Natural killer cell treated with Interleukin-12 subunit alpha and Interleukin-12 subunit beta and Interleukin-15 and Interleukin-18, amount 100 ng/mL, for 72 hours (primary cell): ENCODE measurements around the gene PCK1. TPM values are rescaled to one million over a fixed set of nuclear protein-coding genes. Genes with fewer than 3 reads are reported as not detected.

ENCODE experiments used
- ATAC-seq, 2 donors: fragments of 150-1000 bp; cut with Tn5 transposase in 1 of 2; sonication (Bioruptor Pico), chemical (Tn5 transposase) in 1 of 2; 2 replicates each; pipeline ENCODE4 v1.10.0; 2021
- DNase-seq: peaks from one replicate; pipeline ENCODE4 v3.0.0; 2022; ENCODE audit warnings: low spot score
- H3K27ac Mint-ChIP-seq, 2 donors: 1 replicate in 1 of 2; 2 replicates in 1 of 2; pipeline ENCODE4 v1.8.0; 2022; ENCODE audit warnings: mixed read lengths in 2 of 2, mild to moderate bottlenecking in 1 of 2, moderate library complexity in 1 of 2
- H3K27me3 Mint-ChIP-seq, 2 donors: 1 replicate in 1 of 2; 2 replicates in 1 of 2; pipeline ENCODE4 v1.8.0; 2022; ENCODE audit warnings: mixed read lengths in 2 of 2
- H3K36me3 Mint-ChIP-seq: one replicate; pipeline ENCODE4 v1.8.0; 2022; ENCODE audit warnings: mixed read lengths
- H3K4me1 Mint-ChIP-seq, 2 donors: 1 replicate in 1 of 2; 2 replicates in 1 of 2; pipeline ENCODE4 v1.8.0; 2022; ENCODE audit warnings: low read depth in 2 of 2, mixed read lengths in 2 of 2, mild to moderate bottlenecking in 1 of 2
- H3K4me3 Mint-ChIP-seq: one replicate; pipeline ENCODE4 v1.8.0; 2022; ENCODE audit warnings: mixed read lengths
- H3K9me3 Mint-ChIP-seq: 2 replicates; pipeline ENCODE4 v1.8.0; 2022; ENCODE audit warnings: mixed read lengths
- total RNA-seq, 2 donors: library from RNA; stranded (reverse); gene quantifications; one replicate each; pipeline ENCODE4 v1.2.3, GENCODE V29; 2022

PCK1 gene
- total RNA-seq, 2 donors from 2014 or later, result not detected

DNA sequence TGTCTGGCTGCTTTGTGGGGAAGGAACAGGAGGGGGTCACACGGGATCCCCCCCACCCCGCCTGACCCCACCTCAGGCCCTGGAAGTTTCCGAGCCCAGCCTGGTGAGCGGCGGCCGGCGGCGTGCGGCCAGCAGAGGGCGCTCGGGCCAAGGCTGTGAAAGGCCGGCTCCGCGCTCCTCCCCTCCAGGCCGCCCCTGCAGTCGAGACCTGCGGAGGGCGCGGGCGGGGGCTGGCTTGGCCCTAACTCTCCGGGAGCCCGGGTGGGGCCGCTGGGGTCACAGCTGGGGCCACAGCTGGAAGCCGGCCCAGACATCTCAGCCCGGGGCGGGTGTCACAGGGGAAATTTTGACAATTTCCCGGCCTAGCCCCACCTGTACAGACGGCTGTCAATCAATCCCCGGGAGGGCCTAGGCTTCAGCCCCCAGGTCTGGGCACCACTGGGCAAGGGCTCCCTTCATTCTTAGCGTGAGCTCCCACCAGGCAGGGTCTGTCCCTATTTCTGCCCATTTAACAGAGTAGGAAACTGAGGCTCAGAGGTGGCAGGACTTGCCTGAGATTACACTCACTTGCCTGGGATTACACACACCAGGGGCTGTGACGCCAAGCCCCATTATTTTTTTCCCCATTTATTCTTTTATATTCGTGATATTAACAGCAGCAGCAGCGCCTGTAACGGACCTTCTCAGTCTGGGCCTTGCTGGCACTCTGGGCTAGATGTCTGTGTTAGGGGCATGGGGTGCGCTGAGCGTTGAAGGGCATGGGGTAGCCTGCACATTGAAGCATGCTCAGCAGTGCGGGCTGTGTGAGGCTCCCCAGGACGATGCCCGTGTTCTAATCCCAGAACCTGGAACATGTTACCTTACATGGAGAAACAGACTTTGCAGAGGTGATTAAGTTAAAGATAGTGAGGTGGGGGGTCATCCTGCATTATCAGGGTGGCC lies 36.4 kb downstream of the PCK1 start:
- ATAC-seq, result peak; percentile 80 to 85
- H3K27me3 Mint-ChIP-seq, result no peaks in the 10 kb centered on the region
- DNase-seq, result peak; percentile 80
- no peaks in the 10 kb centered on the region for H3K9me3 Mint-ChIP-seq
- no peaks in the 10 kb centered on the region for H3K36me3 Mint-ChIP-seq
- H3K27ac Mint-ChIP-seq, result peak overlapping the region in 1 of 2 donors; percentile 48
- peaks cover 6 to 14% of the 10 kb centered on the region in 2 donors for H3K4me1 Mint-ChIP-seq
- H3K4me3 Mint-ChIP-seq, result no peak overlapping the region

DNA sequence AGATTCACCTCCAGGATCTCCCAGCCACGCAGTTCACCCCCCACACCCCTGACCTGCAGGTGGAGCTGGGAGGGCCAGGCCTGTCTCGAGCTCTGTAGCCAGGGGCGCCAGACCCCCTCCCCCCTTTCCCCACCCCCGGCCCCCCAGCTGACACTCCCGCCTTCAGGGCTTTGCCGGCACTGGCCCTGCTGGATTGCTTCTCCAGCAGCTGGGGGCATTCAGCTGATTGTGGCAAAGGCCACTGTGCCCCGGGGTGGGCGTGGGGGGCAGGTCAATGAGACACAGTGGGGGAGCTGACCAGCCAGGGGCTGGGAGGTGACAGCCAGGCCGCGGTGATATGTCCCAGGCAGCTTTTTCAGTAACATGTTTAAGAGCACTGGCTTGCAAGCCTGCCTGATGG lies 37.1 kb downstream of the PCK1 start:
- no peak for ATAC-seq

DNA sequence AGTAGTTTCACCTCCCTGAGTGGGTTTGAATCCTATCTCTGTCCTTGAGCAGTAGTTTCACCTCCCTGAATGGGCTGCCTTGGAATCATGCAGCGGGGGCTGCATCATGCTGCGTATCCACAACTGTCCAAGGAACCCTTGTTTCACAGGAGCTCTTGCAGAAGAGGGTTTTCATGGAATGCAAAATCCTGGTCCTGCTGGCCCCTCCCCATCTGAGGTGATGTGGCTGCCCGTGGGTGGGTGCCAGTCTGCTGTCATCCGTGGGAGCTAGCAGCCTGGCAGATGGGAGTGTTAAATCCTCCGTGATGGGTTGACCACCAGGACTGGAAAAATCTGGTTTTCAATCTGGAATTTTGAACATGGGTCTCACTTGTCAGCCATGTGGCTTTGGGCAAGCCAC lies 37.6 kb downstream of the PCK1 start:
- no peak overlapping the region for H3K4me3 Mint-ChIP-seq
- no peaks in the 10 kb centered on the region for H3K27me3 Mint-ChIP-seq
- H3K27ac Mint-ChIP-seq, result no peak overlapping the region
- no peak for DNase-seq
- no peak for ATAC-seq
- no peaks in the 10 kb centered on the region for H3K36me3 Mint-ChIP-seq
- peaks cover 11 to 16% of the 10 kb centered on the region in 2 donors for H3K4me1 Mint-ChIP-seq
- no peaks in the 10 kb centered on the region for H3K9me3 Mint-ChIP-seq

More for the DNA sequence above, 37.1 kb downstream of the PCK1 start:
- Mint-ChIP-seq H3K4me1 (peaks cover 8 to 15% of the 10 kb centered on the region in 2 donors), H3K4me3 (no peak overlapping the region), H3K9me3 (no peaks in the 10 kb centered on the region), H3K36me3 (no peaks in the 10 kb centered on the region), H3K27me3 (no peaks in the 10 kb centered on the region), H3K27ac (peak overlapping the region in 1 of 2 donors; percentile 48)
- no peak for DNase-seq

DNA sequence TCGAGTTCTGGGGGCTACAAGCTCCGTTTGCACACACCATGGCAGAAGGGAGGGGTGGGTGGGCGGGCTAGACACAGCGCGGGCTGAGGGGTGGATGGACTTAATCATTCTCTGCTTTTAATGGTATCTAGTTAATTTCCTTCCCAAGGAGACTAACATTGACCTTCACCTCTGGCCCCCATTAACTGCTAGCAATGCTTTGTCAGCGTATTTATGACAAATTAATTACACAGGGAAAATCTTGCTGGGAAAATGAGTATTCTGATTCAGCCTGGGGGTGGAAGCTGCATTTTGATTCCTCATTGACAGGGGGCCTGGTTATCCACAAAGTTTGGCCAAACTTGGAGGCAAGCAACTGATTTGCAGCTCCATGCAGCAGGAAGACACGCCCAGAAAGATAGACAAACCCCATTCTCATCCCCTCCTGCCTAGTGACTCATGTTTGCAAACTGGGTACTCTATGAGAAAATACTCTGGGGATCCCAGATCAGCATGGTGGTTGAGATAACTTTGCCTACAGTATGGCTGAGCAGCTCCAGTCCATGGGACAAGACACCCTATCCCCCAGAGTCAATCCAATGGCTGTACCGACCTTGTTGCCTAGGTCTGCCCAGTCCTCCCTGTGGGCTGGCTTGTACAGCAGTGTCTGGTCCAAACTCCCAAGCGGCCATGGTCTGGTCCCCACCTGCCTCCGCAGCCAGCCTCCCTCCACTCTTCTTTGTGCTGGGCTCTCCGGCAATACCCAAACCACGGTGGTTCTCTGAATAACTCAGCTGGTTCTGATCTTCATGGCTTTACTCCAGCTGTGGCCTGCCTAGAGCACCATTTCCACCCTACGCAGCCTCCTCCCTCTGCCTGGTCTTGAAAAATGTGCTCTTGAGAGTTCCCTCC lies 39.7 kb downstream of the PCK1 start:
- no peaks in the 10 kb centered on the region for H3K27me3 Mint-ChIP-seq
- ATAC-seq (peak in 1 of 2 donors; percentile 42), DNase-seq (no peak)
- H3K9me3 Mint-ChIP-seq, result no peaks in the 10 kb centered on the region
- no peak overlapping the region for H3K4me3 Mint-ChIP-seq
- no peak overlapping the region for H3K27ac Mint-ChIP-seq
- peaks cover 25 to 28% of the 10 kb centered on the region in 2 donors for H3K4me1 Mint-ChIP-seq
- H3K36me3 Mint-ChIP-seq, result no peaks in the 10 kb centered on the region

DNA sequence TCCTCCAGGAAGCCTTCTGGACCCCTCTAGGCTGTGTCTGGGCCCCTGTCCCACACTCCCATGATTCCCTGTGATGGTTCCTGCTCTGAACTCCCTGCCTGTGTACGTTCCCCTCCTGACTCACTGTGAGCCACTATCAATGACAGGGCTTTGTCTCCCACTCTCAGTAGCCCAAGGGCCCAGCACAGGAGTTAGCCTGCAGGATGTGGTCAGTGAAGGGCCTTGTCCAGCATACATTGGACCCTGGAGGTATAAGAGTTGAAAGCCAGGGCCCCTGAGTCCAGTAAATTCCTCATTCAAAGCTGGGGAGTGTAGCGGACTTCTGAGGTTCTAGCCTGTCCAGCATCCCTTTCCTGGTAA lies 40.3 kb downstream of the PCK1 start:
- Mint-ChIP-seq H3K9me3 (no peaks in the 10 kb centered on the region), H3K4me3 (no peak overlapping the region), H3K27me3 (peaks cover 0 to 3% of the 10 kb centered on the region in 2 donors), H3K4me1 (peaks cover 31 to 32% of the 10 kb centered on the region in 2 donors), H3K27ac (no peak overlapping the region), H3K36me3 (no peaks in the 10 kb centered on the region)
- no peak for DNase-seq
- ATAC-seq, result no peak

DNA sequence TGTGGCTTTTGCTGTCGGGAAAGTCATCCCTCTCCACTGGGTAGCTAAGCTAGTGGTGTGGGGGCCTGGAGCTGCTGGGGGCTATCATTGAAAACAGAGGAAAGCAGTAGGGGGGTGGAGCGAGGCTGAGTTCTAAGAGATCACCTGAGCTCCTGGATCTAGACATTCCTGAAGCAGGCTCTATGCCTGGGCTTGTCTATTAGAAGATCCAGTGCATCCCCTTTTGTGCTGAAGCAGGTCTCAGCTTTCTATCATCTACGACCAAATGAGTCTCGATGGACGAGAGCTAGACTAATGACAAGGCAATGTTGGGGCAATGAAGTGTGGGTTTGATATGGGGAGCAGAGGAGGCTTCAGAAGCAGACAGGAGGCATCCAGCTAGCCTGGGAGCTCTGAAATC lies 40.8 kb downstream of the PCK1 start:
- no peaks in the 10 kb centered on the region for H3K36me3 Mint-ChIP-seq
- H3K9me3 Mint-ChIP-seq, result no peaks in the 10 kb centered on the region
- DNase-seq (no peak), ATAC-seq (no peak)
- peaks cover 0 to 3% of the 10 kb centered on the region in 2 donors for H3K27me3 Mint-ChIP-seq
- no peak overlapping the region for H3K4me3 Mint-ChIP-seq
- H3K27ac Mint-ChIP-seq, result no peak overlapping the region
- peaks cover 33 to 34% of the 10 kb centered on the region in 2 donors for H3K4me1 Mint-ChIP-seq

DNA sequence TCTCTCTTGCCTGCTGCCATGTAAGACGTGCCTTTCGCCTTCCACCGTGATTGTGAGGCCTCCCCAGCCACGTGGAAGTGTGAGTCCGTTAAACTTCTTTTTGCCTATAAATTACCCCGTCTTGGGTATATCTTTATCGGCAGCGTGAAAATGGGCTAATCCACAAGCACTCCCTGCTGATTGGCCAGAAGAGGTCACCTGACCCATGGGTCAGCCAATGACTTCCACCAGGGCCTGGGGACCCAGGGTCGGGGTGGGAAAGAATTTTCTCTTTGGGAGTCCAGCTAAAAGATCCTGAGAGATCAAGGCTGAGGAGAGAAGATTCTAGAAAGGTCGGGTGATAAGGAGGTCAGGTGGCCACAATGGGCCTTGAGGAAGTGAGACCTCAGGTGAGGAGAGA lies 42.2 kb downstream of the PCK1 start:
- peaks cover 0 to 3% of the 10 kb centered on the region in 2 donors for H3K27me3 Mint-ChIP-seq
- no peaks in the 10 kb centered on the region for H3K36me3 Mint-ChIP-seq
- ATAC-seq, result no peak
- H3K4me3 Mint-ChIP-seq, result no peak overlapping the region
- DNase-seq, result no peak
- H3K4me1 Mint-ChIP-seq, result peaks cover 31 to 33% of the 10 kb centered on the region in 2 donors
- H3K9me3 Mint-ChIP-seq, result no peaks in the 10 kb centered on the region
- H3K27ac Mint-ChIP-seq, result no peak overlapping the region

DNA sequence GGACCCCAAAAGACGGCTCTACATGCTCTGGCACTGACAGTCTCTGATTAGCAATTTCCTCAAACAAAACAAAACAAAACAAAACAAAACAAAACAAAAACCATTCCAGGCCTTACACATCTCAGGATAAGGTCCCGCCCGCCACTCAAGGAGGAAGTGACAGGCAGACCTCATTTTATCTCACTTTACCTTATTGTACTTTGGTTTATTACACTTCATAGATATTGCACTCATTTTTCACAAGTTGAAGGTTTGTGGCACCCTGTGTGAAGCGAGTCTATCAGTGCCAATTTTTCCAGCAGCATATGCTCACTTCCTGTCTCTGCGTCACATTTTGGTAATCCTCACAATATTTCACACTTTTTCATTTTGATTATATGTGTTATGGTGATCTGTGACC lies 44.1 kb downstream of the PCK1 start:
- ATAC-seq (peak; percentile 81 to 85), DNase-seq (no peak)
- no peaks in the 10 kb centered on the region for H3K36me3 Mint-ChIP-seq
- H3K4me3 Mint-ChIP-seq, result peak overlapping the region; percentile 46
- no peaks in the 10 kb centered on the region for H3K9me3 Mint-ChIP-seq
- H3K4me1 Mint-ChIP-seq, result peaks cover 31 to 33% of the 10 kb centered on the region in 2 donors
- H3K27ac Mint-ChIP-seq, result peak overlapping the region; percentile 35 to 74
- H3K27me3 Mint-ChIP-seq, result peaks cover 0 to 3% of the 10 kb centered on the region in 2 donors

DNA sequence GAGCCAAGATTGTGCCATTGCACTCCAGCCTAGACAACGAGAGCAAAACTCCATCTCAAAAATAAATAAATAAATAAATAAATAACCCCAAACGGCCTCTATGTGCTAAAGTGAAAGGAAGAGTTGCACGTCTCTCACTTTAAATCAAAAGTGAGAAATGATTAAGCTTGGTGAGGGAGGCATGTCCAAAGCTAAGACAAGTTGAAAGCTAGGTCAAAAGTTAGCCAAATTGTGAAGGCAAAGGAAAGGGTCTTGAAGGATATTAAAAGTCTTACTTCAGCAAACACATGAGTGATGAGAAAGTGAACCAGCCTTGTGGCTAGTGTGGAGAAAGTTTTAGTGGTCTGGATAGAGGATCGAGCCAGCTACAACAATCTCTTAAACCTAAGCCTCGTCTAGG lies 45.0 kb downstream of the PCK1 start:
- DNase-seq (no peak), ATAC-seq (peak in 1 of 2 donors; percentile 35)
- H3K36me3 Mint-ChIP-seq, result no peaks in the 10 kb centered on the region
- peaks cover 30 to 32% of the 10 kb centered on the region in 2 donors for H3K4me1 Mint-ChIP-seq
- peak overlapping the region; percentile 46 for H3K4me3 Mint-ChIP-seq
- H3K9me3 Mint-ChIP-seq, result no peaks in the 10 kb centered on the region
- H3K27me3 Mint-ChIP-seq, result peaks cover 0 to 3% of the 10 kb centered on the region in 2 donors
- peak overlapping the region; percentile 6 to 74 for H3K27ac Mint-ChIP-seq

DNA sequence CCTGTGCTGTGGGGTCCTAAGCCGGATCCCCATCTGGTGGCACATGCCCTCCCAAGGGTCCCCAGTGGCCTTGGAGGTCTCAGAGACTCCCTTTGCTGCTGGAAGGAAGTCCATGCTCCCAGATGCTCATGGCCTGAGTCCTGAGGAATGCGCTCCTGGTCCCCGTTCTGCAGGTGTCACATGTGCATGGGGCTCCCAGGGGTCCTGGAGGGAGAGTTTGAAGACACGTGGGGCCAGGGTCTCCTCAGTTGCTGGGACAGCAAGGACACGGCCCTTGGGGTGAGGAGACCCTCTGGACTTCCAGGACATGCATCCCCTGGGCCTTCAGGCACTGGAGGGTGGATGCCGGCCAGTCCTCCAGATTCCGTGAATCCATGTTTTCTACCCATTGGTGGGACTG lies 47.6 kb downstream of the PCK1 start:
- H3K4me3 Mint-ChIP-seq, result no peak overlapping the region
- no peak overlapping the region for H3K27ac Mint-ChIP-seq
- no peaks in the 10 kb centered on the region for H3K9me3 Mint-ChIP-seq
- H3K36me3 Mint-ChIP-seq, result no peaks in the 10 kb centered on the region
- H3K27me3 Mint-ChIP-seq, result peaks cover 0 to 3% of the 10 kb centered on the region in 2 donors
- ATAC-seq, result no peak
- DNase-seq, result no peak
- peaks cover 21 to 23% of the 10 kb centered on the region in 2 donors for H3K4me1 Mint-ChIP-seq

DNA sequence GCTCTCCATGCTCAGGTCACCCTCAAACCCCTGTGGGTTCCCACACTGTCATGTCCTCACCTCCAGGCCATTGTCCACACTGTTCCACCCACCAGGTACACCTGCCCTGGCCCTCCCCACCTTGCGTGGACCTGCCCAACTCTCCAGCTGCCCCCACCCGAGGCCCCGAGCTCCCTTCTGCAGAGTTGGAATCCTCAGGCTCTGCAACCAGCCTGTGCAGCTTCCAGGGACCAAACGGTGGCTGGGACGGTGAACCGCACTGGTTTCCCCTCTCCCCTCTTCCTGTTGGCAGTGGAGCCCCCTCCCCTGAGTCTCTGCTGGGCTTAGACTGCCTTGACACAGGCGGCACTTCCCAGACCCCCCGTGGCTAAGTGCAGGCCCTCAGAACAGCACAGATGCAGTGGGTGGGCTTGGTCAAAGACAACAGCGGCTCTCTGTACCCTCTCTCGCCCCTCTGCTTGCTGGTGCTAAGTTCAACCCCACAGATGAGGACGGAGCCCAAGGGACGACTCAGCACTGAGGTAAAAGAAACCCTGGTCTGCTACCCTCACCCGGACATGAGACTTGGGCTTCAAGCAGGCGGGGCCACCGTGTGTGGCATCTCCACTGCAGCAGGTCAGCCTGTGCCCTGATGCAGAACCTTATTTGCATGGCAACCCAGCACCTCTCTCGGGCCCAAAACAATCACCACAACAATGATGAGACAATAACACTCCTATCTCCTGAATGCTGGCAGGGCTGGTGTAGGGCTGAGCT lies 48.4 kb downstream of the PCK1 start:
- peaks cover 19 to 22% of the 10 kb centered on the region in 2 donors for H3K4me1 Mint-ChIP-seq
- DNase-seq (no peak), ATAC-seq (no peak)
- H3K9me3 Mint-ChIP-seq, result no peaks in the 10 kb centered on the region
- H3K4me3 Mint-ChIP-seq, result no peak overlapping the region
- H3K27me3 Mint-ChIP-seq, result peaks cover 0 to 3% of the 10 kb centered on the region in 2 donors
- no peak overlapping the region for H3K27ac Mint-ChIP-seq
- H3K36me3 Mint-ChIP-seq, result no peaks in the 10 kb centered on the region

DNA sequence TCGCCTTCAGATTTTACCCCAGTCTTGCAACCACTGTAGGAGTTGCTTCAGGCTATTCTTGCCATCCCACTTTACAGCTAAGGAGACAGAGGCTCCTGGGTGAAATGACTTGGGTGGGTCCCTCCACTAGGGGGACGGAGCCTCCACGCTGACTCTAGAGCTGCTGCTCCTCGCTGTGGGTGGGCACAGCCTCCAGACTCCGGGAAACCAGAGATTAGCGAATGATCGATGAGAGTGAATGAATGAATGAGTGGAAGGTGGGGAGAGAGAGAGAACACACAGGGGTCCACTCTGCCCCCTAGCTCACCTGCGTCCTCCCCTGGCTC lies 48.9 kb downstream of the PCK1 start:
- H3K9me3 Mint-ChIP-seq, result no peaks in the 10 kb centered on the region
- H3K27ac Mint-ChIP-seq, result no peak overlapping the region
- peaks cover 0 to 3% of the 10 kb centered on the region in 2 donors for H3K27me3 Mint-ChIP-seq
- peaks cover 16 to 20% of the 10 kb centered on the region in 2 donors for H3K4me1 Mint-ChIP-seq
- ATAC-seq (no peak), DNase-seq (no peak)
- H3K4me3 Mint-ChIP-seq, result no peak overlapping the region
- H3K36me3 Mint-ChIP-seq, result no peaks in the 10 kb centered on the region

DNA sequence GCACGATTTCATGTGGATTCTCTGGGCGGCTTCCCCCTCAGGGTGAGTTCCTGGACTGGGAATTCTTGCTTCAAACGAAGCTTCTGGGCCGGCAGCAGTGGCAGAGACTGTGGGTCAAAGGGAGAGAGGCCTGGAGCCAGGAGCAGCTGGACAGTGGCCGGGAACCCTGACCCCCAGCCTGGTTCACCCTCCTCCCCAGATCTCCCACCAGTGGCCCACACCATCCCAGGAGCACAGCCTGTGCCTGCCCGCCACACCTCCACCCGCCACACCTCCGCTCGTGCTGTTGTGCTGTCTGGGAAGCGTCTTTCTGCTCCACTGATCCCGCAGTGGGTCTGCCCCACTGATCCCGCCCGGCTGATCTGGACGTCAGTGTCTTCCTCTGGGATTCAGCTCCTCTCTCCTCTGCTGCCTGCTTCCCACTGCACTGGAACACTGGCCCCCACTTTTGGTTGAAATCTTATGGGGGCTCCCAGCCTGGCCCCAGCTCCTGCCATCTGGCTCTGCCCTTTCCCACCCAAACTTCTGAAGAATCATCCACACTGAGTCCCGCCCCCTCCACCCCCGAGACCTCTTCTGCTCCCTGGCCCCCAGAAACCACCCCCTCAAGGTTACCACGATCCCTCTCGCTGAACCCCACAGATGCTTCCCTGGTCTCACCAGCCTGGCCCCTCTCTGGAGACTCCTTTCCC lies 49.5 kb downstream of the PCK1 start:
- Mint-ChIP-seq H3K4me1 (peaks cover 10 to 14% of the 10 kb centered on the region in 2 donors), H3K4me3 (no peak overlapping the region), H3K27me3 (peaks cover 0 to 3% of the 10 kb centered on the region in 2 donors), H3K9me3 (no peaks in the 10 kb centered on the region), H3K27ac (peak overlapping the region in 1 of 2 donors; percentile 27), H3K36me3 (no peaks in the 10 kb centered on the region)
- ATAC-seq (no peak), DNase-seq (no peak)
